Superior temporal gyrus (tissue), 1 donor: ENCODE results near the gene SLC17A5.
"Not testable (repeated sequence)": the region's sequence is repeated elsewhere in the genome, so short reads cannot be mapped to it uniquely, and the experiment has no call there.

Experiments
- DNase-seq: peaks from one replicate; pipeline ENCODE4 v3.0.0-alpha.2; 2016; ENCODE audit errors: extremely low spot score

The SLC17A5 gene, protein sequence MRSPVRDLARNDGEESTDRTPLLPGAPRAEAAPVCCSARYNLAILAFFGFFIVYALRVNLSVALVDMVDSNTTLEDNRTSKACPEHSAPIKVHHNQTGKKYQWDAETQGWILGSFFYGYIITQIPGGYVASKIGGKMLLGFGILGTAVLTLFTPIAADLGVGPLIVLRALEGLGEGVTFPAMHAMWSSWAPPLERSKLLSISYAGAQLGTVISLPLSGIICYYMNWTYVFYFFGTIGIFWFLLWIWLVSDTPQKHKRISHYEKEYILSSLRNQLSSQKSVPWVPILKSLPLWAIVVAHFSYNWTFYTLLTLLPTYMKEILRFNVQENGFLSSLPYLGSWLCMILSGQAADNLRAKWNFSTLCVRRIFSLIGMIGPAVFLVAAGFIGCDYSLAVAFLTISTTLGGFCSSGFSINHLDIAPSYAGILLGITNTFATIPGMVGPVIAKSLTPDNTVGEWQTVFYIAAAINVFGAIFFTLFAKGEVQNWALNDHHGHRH

DNA sequence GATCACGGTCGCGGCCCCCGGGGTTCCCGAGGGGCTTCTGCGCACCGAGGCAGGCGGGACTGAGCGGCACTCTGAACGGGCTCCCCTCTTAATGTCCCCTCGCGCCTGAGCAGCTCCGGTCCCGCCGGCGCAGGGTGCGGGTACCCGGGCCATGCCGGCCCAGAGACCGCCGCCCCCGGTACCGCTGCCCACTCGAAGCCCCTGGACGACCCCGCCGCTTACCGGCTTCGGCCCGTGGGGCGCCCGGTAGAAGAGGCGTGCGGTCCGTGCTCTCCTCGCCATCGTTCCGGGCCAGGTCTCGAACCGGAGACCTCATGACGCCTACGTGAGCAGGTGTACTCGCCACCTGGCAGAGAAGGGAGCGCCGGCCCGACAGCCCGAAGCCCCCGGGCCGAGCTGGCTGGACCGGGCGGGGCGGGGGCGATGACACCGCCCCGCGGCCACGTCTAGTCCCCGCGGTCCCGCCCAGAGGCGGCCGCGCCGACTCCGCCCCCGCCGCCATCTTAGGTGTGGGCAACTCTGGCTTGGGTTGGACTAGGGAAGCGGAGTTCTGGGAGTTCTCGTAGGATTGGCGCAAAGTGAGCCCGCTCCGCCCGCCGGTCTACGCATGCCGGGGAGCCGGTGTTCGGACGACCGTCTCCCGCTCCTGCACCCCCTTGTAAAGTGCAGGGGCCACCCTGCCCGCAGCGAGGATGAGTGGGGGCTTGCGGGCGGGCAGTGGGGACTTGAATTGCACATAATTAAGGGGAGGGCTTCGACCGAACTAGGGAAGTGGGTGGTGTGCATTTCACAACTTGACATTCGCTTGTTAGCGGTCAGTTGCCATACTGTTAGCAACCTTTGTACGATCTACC is at the start of gene SLC17A5:
Gene SLC17A5, minus strand, starts transcription at position 422 of the 854 bp plus-strand sequence. Its CDS starts 106 bp downstream, at position 316.
- DNase-seq, result peak; percentile 92

DNA sequence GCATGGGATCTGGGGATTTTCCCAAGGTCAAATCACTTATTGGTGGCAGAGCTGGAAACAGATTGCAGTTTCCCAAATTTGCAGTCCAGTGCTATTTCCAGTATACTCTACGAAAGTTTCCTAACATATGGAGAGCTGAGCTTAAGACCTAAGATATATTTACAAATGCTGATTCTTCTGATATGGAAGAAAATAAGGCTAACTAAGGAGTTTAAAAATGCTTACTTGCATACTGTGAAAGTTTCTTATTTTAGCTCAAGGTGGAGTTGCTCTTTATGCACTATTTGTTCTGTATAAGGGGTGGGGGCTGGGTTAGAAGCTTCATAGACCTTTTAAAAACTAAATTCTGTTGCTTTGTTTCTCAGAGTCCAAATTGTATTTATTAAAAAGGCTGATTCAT is 49.7 kb upstream of the SLC17A5 start:
- no peak for DNase-seq

DNA sequence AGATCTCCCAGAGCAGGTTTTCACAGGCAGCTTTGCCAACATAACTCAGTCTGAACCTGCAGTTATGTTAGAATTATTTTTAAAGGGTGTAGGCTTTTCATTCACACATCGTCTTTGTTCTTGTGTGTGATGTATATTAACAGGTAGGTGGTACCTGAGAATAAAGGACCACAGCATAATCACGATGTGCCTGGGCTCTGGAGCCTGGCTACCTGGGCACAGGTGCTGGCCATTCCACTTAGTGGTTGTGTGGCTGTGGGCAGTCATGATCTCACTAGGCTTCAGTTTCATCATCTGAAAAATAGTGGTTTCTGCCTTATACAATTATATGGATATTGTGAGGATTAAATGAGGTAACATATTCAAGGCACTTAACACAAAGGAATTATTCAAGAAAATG is 48.7 kb upstream of the SLC17A5 start:
- DNase-seq, result no peak

DNA sequence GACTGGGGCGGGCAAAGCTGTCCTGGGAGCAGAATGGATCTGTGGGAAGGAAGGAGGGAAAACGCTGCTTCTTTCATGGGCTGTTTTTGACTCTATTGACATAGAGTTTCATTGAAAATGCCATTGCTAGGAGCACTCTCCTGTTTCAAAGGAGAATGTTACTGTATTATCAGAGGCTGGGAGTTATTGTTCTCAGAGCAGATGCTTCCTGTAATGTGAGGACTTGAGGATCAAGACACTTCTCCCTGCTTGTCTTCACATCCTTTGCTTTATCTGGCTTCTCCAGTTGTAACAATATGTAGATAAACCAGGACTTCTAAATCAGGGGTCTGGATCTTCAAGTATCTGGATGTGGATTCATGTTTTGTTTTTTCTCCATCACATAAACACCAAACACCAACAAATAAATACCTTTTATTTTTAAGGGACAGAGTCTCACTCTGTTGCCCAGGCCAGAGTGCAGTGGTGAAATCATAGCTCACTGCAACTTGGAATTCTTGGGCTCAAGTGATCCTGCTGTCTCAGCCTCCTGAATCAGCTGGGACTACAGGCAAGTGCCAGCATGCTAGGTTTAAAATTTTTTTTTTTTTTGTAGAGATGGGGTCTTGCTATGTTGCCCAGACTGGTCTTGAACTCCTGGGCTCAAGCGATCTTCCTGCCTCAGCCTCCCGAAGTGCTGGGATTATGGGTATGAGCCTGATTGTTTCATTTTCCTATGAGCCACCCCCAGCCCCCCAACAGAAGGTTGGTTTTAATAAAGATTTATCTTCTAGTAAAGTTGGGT is 46.1 kb upstream of the SLC17A5 start:
- DNase-seq, result no peak

DNA sequence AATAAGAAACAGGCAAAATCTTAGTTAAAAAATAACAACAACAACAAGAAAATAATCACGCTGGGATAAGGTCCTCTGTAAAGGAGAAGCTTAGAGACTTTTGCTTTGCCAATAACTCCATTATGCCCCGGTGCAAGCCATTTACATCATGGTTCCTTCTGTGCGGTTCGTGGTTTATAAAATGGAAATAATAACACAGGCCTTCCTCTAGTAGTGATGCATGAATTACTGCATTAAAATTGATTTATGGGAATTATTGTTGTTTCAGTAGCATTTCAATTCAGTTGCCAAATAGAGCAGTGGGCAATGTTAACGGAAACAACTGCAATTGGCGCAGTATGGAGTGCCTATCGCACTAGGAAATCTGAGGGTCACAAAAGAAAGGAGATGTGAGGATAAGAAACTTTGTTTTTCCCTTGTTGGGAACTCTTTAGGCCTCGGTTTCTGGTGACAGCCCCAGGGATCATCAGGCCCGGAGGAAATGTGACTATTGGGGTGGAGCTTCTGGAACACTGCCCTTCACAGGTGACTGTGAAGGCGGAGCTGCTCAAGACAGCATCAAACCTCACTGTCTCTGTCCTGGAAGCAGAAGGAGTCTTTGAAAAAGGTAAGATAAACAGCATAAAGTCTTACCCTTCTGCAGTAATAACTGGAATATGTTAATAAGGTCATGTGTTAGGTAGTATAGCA is 43.3 kb upstream of the SLC17A5 start:
- no peak for DNase-seq

DNA sequence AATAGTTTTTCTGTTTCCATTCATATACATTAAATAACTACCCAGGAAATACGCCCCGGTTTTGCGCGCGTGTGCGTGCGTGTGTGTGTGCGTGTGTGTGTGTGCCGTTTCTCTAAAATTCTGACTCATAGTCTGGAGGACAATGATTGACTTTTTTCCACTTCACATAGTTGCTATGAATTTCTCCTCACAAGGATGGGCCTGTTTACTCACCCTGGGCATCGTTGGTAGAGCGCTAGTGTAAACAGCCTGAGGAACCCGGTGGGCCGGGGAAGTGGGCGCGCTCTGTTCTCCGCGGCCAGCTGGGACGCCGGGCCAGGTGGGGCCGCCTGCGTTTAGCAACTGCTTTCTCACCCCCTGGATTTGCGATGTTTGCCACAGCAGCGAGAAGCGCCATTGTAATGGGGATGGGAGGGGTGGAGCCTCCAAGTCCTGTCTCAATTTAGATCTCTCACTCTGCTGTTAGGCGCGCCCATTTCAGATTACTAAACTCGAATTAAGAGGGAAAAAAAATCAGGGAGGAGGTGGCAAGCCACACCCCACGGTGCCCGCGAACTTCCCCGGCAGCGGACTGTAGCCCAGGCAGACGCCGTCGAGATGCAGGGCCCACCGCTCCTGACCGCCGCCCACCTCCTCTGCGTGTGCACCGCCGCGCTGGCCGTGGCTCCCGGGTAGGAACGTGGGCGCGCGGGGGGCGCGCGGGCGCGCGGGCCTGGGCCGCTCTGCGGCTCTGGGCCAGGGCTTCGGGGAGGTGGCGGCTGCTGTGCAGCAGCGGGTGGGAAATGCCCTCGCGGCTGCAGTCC is 42.0 kb upstream of the SLC17A5 start, which contains the start of gene CD109:
Gene CD109, plus strand, starts transcription at position 585 of the 803 bp plus-strand sequence. Its CDS starts 13 bp downstream, at position 598.
- DNase-seq, result peak; percentile 31

DNA sequence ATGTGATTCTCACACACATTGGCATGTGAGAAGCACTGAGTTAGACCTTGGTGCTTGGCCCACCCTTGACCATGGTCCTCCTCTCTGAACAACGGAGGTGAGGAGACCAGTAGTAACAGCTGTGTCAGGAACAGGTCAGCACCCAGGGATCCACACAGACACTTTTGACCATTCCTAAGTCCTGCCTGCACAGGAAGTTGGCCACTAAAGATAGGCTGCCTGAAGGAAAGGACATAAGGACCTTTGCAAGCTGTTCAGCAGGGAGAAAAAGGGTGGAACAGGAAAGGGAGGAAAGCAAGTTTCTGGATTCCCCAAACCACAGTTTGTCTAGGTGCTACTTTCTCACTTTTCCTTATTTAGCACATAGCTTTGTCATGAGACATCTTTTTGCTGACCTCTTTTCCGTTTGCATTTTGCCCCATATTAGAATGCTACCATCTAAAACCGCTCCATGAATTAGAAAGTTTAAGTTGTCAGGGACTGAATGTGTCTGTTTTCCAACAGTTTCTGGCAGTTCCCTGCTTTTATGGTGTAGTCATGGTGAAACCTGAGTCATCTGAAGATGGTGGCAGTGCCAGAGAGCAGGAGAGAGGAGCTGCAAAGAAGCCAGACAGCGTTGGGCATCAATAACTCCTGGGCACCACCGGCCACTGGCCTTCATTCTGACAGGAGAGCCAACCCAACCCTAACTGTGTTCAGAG is 41.1 kb upstream of the SLC17A5 start:
- peak; percentile 58 for DNase-seq

DNA sequence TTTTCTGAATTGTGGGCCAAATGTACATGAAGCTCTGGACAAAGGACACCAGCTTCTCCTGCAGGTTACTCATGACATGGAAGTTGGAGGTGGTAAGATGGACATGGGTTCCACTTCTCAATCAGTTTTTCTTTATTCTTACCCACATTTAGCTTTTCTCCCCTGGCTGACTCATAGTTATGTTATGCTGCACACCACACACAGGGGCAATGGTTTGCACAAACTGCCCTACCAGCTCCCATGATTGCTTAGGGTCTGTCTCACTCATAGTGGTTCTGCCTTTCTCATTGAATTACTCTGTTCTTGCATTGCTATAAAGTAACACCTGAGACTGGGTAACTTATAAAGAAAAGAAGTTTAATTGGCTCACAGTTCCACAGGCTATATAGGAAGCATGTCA is 37.7 kb upstream of the SLC17A5 start:
- no peak for DNase-seq

DNA sequence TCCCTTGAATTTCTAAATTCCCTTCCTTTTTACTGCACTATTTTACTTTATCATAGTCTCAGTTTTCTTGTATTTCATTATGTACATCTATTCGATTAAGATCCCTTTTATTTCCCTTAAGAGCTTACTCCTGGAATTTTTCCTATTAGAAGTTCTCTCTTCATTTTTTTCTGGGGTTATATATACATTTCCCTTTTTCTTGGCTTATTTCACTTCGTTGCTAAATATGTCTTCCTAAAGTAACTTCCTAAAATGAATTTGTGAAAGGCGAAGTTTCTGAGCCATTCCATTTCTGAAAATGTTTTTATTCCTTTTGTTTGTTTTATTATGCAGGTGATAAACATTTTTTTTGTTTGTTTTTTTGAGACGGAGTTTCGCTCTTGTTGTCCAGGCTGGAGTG is 36.3 kb upstream of the SLC17A5 start:
- DNase-seq, result no peak

DNA sequence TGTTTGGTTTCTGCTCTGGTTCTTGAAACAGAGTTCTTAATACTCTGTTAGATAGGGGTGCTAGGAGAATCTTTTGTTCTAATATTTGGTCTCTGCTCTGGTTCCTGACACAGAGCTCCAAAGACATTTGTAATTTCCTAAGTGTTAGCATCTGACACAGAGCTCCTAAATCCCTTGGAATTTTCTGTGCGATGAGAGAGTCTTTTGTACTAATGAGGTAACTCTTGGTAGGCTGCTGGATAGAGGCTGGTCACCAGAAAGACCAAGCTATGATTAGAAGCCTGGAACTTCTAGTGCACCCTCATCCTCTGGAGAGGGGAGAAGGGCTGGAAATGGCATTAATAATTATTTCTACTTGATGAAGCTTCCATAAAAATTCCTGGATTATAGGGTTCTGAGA is 34.6 kb upstream of the SLC17A5 start:
- DNase-seq, result no peak

DNA sequence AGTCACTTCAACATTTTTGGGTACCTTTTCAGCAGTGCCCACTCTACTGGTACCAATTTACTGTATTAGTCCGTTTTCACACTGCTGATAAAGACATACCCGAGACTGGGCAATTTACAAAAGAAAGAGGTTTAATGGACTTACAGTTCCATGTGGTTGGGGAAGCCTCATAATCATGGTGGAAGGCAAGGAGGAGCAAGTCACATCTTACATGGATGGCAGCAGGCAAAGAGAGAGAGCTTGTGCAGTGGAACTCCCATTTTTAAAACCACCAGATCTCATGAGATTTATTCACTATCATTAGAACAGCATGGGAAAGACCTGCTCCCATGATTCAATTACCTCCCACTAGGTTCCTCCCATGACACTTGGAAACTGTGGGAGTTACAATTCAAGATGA is 29.8 kb upstream of the SLC17A5 start:
- DNase-seq, result not testable (repeated sequence)

DNA sequence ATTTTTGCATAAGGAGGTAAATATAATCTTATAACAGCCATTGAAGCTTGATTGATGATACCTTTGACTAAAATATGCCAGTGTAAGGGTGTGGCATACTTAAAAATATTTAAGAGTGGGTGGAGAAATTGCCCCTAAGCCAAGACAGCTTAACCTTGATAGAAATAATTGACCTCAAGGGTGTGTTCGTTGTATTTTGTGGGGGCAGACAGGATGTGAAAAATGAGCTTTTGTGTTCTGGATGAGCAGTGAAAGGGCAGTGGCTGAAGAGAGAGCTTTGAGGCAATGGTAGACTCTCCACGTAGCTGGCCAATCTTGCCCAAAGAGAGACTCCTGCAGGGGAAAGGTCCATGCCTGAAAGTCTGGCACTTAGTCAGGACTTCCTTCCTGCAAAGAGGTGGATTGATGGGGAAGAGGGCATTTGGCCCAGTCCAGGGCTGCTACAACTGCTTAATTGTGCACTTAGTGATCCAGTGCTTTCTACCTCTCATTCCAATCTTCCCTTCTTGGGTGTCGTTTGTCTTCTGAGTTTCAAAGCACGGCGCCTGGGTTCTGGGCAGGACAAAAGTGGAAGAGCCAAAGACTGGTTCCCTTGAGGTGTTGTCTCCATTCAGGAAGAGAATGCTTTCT is 26.6 kb upstream of the SLC17A5 start:
- no peak for DNase-seq

DNA sequence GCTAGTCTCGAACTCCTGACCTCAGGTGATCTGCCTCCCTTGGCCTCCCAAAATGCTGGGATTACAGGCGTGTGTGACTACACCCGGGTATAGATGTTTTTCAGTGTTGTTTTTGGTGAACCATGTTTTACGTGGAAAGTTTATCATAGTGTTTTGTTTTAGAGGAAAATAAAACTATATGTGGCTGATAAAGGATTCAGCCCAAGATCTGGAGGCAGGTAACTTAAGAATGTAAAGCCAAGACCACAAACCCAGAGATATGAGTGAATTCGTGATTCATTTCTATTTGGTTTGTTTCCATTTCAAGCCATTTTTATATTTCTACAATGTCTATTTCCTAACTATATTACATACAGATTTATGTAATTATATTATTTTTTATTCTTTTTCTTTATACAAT is 26.1 kb upstream of the SLC17A5 start:
- not testable (repeated sequence) for DNase-seq

DNA sequence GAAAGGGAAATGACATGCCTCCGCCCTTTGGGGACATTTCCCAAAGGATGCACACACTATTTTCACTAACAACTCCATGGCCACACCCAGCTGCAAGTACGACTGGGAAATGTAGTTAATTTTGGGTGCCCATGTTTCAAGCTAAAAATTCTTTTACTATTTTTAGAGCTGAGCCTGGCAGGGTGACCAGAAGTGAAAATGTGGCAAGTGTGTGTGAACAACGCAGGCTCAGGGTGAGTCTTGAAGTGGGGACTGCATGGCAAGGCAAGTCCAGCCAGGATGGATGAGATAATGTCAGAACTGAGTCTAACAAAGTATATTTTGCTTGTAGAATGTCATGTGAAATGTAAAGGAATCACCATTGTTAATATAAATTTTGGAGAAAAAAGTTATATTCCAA is 25.2 kb upstream of the SLC17A5 start:
- DNase-seq, result no peak

DNA sequence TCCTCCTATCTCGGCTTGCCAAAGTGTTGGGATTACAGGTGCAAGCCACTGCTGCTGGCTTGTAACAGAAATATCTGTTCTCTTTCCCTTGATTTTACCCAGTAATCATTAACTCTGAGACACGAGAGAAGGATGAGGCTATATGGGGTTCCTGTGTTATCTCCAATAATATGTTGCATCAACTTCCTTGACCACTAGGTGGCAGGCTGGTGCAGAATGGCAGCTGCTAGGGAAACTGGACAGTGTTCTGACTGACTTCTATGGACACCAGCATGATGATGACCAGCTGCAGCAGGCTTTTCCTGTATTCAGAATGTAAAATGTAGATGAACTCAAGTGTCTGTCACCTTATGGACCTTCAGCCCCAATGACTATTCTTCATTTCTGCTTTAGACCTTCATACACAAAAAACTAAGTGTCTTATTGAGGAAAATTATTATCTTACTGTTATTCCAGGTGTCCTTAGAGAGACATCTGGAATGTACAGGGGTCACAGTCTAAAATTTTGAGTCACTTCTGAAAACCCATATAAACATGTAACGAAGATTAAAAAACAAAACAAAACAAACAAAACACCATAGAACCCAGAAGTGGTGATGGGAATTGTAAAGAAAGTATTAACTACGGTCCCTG is 21.8 kb upstream of the SLC17A5 start:
- peak; percentile 91 for DNase-seq

DNA sequence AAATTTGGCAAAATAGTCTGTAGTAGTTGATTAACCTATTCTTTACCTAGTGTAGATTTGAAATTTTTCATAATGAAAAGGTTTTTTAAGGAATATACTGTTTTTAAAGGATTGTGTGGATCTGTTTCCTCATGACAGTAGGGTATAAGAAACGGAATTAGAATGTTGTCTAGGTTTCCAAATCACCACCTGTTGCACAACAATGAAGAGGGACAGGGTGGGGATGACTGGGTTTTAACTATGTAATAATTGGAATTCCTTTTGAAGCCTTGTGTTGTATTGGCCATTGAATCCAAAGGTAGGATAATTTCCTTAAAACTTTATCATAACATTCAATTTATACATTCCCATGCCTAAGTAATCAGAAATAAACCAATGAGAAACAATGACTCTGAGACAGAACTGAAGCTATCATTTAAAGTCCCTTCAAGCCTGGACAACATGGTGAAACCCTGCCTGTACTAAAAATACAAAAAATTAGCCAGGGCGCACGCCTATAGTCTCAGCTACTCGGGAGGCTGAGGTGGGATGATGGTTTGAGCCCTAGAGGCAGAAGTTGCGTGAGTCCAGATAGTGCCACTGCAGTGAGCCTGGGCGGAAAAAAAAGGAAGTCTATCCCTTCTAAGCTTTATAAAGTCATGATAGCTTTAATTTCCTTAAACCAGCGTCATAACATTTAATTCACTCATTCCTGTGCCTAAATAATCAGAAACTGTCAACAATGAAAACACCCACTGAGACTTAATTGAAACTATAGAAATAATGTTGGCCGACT is 18.3 kb upstream of the SLC17A5 start:
- no peak for DNase-seq

DNA sequence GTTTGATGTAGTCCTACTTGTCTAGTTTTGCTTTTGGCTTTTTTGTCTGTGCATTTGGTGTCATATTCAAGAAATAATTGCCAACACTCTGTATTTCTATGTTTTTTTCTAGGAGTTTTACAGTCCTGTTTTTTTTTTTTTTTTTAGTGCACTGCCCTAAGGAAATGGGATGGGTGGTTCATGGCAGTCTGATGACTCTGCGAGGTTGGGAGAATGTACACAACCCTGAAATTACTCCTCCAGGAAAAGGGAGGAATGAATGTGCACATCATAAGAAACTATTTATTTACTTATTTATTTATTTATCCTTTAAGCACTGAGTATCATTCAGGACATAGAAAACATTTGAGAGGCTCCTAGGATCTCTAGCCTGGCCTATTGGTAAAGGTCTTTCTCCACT is 15.2 kb upstream of the SLC17A5 start:
- DNase-seq, result no peak

DNA sequence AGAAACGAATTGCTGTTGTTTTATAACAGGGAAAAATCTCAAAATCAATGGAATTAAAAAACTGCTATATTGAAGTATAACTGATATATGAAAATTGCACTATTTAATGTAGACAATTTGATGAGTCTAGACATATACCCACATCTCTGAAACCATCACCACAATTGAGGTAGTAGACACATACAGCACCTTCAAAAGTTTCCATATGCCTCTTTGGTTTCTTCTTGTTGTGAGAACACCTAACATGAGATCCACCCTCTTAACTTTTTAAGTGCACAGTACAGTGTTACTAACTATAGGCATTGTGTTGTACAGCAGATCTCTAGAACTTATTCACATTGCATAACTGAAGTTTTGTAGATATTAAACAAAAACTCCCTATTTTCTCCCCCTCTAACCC is 14.0 kb upstream of the SLC17A5 start:
- no peak for DNase-seq
